K562 (cell line): Measurements from ENCODE around the gene ANGEL2. TPM values are rescaled to one million over a fixed set of nuclear protein-coding genes. Genes with fewer than 3 reads are reported as not detected.

Source experiments
- ASH1L ChIP-seq: fragments of 450-650 bp; IDR thresholded peaks from 2 replicates; pipeline ENCODE4 v1.6.1; 2018; ENCODE audit warnings: borderline replicate concordance, mild to moderate bottlenecking, low read depth; ENCODE audit not compliant: partially characterized antibody
- ATF1 ChIP-seq, 2 experiments: fragments of 450-650 bp in 1 of 2; IDR thresholded peaks; 2 replicates each; pipeline ENCODE4 v1.6.1; 2016; ENCODE audit warnings: missing compliant biosample characterization in 1 of 2, missing genetic modification characterization in 1 of 2
- BRD4 ChIP-seq: fragments of 200-600 bp; sonication (generic); IDR thresholded peaks from 2 replicates; pipeline ENCODE4 v1.6.1; 2017; ENCODE audit warnings: inconsistent platforms
- DEAF1 ChIP-seq: fragments of 450-650 bp; formaldehyde crosslinking; IDR thresholded peaks from 2 replicates; pipeline ENCODE4 v1.4.0; 2020; ENCODE audit warnings: mild to moderate bottlenecking, moderate library complexity
- ETS2 ChIP-seq: IDR thresholded peaks from 2 replicates; pipeline ENCODE4 v1.6.1; 2016; ENCODE audit warnings: borderline replicate concordance, missing genetic modification characterization, mild to moderate bottlenecking, moderate library complexity, missing compliant biosample characterization; ENCODE audit not compliant: poor library complexity, severe bottlenecking
- FOXP1 ChIP-seq: sonication (generic); formaldehyde crosslinking; IDR thresholded peaks from 2 replicates; pipeline ENCODE4 v1.8.0; 2022; ENCODE audit warnings: mild to moderate bottlenecking, missing genetic modification reagents
- GTF2A2 ChIP-seq: IDR thresholded peaks from 2 replicates; pipeline ENCODE4 v1.6.1; 2016; ENCODE audit warnings: mild to moderate bottlenecking, missing genetic modification characterization, missing compliant biosample characterization
- PYGO2 ChIP-seq: fragments of 450-650 bp; IDR thresholded peaks from 2 replicates; pipeline ENCODE4 v1.6.1; 2016; ENCODE audit warnings: mild to moderate bottlenecking, missing genetic modification characterization, moderate library complexity, missing compliant biosample characterization
- RNF2 ChIP-seq: sonication (generic); IDR thresholded peaks from 2 replicates; pipeline ENCODE4 v1.6.1; 2016
- SP2 ChIP-seq: IDR thresholded peaks from 2 replicates; pipeline ENCODE4 v1.6.1; 2011; ENCODE audit warnings: mild to moderate bottlenecking, low read depth, low read length, moderate library complexity; ENCODE audit not compliant: poor library complexity, severe bottlenecking; ENCODE audit errors: extremely low read depth
- SRSF7 ChIP-seq: fragments of 200-400 bp; formaldehyde crosslinking; optimal IDR thresholded peaks from 2 replicates; pipeline ENCODE3; 2017; ENCODE audit warnings: mild to moderate bottlenecking, low read depth, low read length
- TAF15 ChIP-seq: fragments of 200-400 bp; formaldehyde crosslinking; IDR thresholded peaks from 2 replicates; pipeline ENCODE4 v1.6.1; 2017; ENCODE audit warnings: mild to moderate bottlenecking, low read depth, low read length, moderate library complexity
- TRIM24 ChIP-seq, 2 experiments: fragments of 450-650 bp; IDR thresholded peaks; 2 replicates each; pipeline ENCODE4 v1.6.1; 2016
- U2AF1 ChIP-seq: fragments of 200-400 bp; formaldehyde crosslinking; optimal IDR thresholded peaks from 2 replicates; pipeline ENCODE3; 2017; ENCODE audit warnings: mild to moderate bottlenecking, low read depth, low read length, moderate library complexity
- ZNF197 ChIP-seq: fragments of 200-800 bp; sonication (Bioruptor generic); IDR thresholded peaks from 2 replicates; pipeline ENCODE4 v1.6.1; 2016; ENCODE audit warnings: low read depth, missing genetic modification characterization, missing compliant biosample characterization
- ZNF395 ChIP-seq: fragments of 200-800 bp; sonication (Bioruptor generic); IDR thresholded peaks from 2 replicates; pipeline ENCODE4 v1.6.1; 2017; ENCODE audit warnings: missing genetic modification characterization, missing compliant biosample characterization
- ZNF561 ChIP-seq: fragments of 450-650 bp; formaldehyde crosslinking; conservative IDR thresholded peaks from 2 replicates; pipeline ENCODE4 v1.4.0; 2020; ENCODE audit warnings: mild to moderate bottlenecking, moderate library complexity
- polyA plus RNA-seq, 8 experiments: library from polyadenylated mRNA; depleted of rRNA in 4 of 8; stranded (reverse) in 5 of 8; unstranded in 3 of 8; fragments of >200 nt; fragmentation: Nextera tagmentation in 2 of 8; fragmentation: Illumina TruSeq in 1 of 8; extraction: Ambion mirVana in 2 of 8; extraction: Trizol in 1 of 8; gene quantifications; 2 replicates each; pipeline versions ENCODE4 v1.2.1 to v1.2.3, GENCODE V29; 2011 to 2014; ENCODE audit warnings: inconsistent platforms in 1 of 8, missing spikeins in 1 of 8
- total RNA-seq, 7 experiments: library from RNA; depleted of rRNA in 6 of 7; stranded (reverse); fragments of >200 nt in 6 of 7; fragmentation: Illumina TruSeq in 2 of 7; extraction: Trizol in 2 of 7; gene quantifications; 2 replicates each; pipeline versions ENCODE4 v1.2.1 to v1.2.3, GENCODE V29; 2011 to 2021; ENCODE audit warnings: low replicate concordance in 1 of 7
- TF ChIP-seq, protein P1 (sequence below): sonication (generic); formaldehyde crosslinking; IDR thresholded peaks from 2 replicates; pipeline ENCODE4 v1.8.0; 2022; ENCODE audit warnings: mild to moderate bottlenecking, missing genetic modification reagents

ANGEL2 gene
- total and polyA plus RNA-seq, 9 of the 15 experiments (the other 6 are each of a cell fraction or from before 2014, with no cell fraction given), result 6.8 to 34.6 (median 26.2) TPM

DNA sequence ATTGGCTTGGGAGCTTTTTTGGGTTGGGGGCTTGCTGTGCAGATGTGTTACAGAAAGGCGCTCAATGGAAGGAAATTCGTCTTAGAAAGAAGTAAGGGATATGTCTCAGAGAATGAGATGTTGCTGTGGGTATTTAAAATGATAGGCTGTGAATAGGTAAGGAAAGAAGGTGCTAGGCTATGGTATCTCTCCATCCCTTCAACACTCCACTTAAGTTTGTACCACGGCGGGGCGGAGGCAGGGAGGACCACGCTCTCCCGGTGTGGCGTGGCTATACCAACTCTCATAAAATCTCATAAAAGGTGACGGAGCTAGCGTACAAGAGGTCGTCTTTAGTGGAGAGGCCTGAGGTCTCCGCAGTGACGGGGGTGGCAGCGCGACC lies 35.1 kb upstream of the ANGEL2 start (continued):
- TF ChIP-seq ZNF395, result peak; percentile 21; the same call in 1 of the 2 replicates
- no peak for TF ChIP-seq ZNF561 (CRISPR knock-in tag)
- TF ChIP-seq ETS2 (tag), result no peak
- TF ChIP-seq ASH1L, result peak; percentile 52
- TF ChIP-seq GTF2A2 (tag), result no peak
- no peak for TF ChIP-seq U2AF1
- no peak for TF ChIP-seq BRD4
- no peak for TF ChIP-seq ATF1 (CRISPR knock-in tag; IDR thresholded peaks at IDR 0.05)
- no peak for TF ChIP-seq ATF1 (tag; IDR thresholded peaks at IDR 0.05)
- no peak for TF ChIP-seq DEAF1 (CRISPR knock-in tag)
- TF ChIP-seq SRSF7, result no peak
- no peak for TF ChIP-seq PYGO2 (tag)
- TF ChIP-seq, protein P1, sequence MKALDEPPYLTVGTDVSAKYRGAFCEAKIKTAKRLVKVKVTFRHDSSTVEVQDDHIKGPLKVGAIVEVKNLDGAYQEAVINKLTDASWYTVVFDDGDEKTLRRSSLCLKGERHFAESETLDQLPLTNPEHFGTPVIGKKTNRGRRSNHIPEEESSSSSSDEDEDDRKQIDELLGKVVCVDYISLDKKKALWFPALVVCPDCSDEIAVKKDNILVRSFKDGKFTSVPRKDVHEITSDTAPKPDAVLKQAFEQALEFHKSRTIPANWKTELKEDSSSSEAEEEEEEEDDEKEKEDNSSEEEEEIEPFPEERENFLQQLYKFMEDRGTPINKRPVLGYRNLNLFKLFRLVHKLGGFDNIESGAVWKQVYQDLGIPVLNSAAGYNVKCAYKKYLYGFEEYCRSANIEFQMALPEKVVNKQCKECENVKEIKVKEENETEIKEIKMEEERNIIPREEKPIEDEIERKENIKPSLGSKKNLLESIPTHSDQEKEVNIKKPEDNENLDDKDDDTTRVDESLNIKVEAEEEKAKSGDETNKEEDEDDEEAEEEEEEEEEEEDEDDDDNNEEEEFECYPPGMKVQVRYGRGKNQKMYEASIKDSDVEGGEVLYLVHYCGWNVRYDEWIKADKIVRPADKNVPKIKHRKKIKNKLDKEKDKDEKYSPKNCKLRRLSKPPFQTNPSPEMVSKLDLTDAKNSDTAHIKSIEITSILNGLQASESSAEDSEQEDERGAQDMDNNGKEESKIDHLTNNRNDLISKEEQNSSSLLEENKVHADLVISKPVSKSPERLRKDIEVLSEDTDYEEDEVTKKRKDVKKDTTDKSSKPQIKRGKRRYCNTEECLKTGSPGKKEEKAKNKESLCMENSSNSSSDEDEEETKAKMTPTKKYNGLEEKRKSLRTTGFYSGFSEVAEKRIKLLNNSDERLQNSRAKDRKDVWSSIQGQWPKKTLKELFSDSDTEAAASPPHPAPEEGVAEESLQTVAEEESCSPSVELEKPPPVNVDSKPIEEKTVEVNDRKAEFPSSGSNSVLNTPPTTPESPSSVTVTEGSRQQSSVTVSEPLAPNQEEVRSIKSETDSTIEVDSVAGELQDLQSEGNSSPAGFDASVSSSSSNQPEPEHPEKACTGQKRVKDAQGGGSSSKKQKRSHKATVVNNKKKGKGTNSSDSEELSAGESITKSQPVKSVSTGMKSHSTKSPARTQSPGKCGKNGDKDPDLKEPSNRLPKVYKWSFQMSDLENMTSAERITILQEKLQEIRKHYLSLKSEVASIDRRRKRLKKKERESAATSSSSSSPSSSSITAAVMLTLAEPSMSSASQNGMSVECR (CRISPR knock-in tag), result no peak
- TF ChIP-seq FOXP1 (CRISPR knock-in tag), result no peak
- no peak for TF ChIP-seq TRIM24 (IDR thresholded peaks at IDR 0.05)
- TF ChIP-seq RNF2, result no peak
- peak; percentile 91 for TF ChIP-seq ZNF197
- TF ChIP-seq SP2, result no peak
- no peak for TF ChIP-seq TAF15
